ENCODE data around the gene AGO1. TPM values are rescaled to one million over a fixed set of nuclear protein-coding genes. Genes with fewer than 3 reads are reported as not detected.

The AGO1 gene
- total RNA-seq, 1 donor from 2014 or later: 35.1 TPM

- Histone ChIP-seq H2AFZ (ENCODE audit: low read depth, low read length) (no peak overlapping the region), H3K36me3 (ENCODE audit: insufficient read depth, low read length) (peaks cover 7% of the 10 kb centered on the region), H4K20me1 (ENCODE audit: insufficient read depth, low read length) (no peaks in the 10 kb centered on the region), H3K79me2 (ENCODE audit: insufficient read depth, low read length) (no peaks in the 10 kb centered on the region), H3K27me3 (ENCODE audit: insufficient read depth, low read length) (no peaks in the 10 kb centered on the region), H3K9me3 (ENCODE audit: insufficient read depth, low read depth, low read length) (no peaks in the 10 kb centered on the region), H3K27ac (ENCODE audit: low read depth, low read length) (no peak overlapping the region), H3K9ac (ENCODE audit: low read length) (no peak overlapping the region), H3K4me3 (ENCODE audit: insufficient read depth, low read depth, low read length) (no peak overlapping the region), H3K4me2 (ENCODE audit: low read length) (no peak overlapping the region), H3K4me1 (ENCODE audit: insufficient read depth, low read length) (no peaks in the 10 kb centered on the region)
- no peaks in the 10 kb centered on the region for H3K27me3 Mint-ChIP-seq (ENCODE audit: low read depth, unreplicated experiment)
- H3K4me3 Mint-ChIP-seq (ENCODE audit: unreplicated experiment): no peak overlapping the region
- no peaks in the 10 kb centered on the region for H3K4me1 Mint-ChIP-seq (ENCODE audit: low read depth, unreplicated experiment)
- no peak for TF ChIP-seq EZH2 (IDR thresholded peaks at IDR 0.05; ENCODE audit: insufficient read depth, low read length)
- no peaks in the 10 kb centered on the region for H3K9me3 Mint-ChIP-seq (ENCODE audit: unreplicated experiment)
- H3K27ac Mint-ChIP-seq (ENCODE audit: unreplicated experiment): no peak overlapping the region
- FAIRE-seq (no peak), DNase-seq (ENCODE audit: low read depth) (no peak)
- peaks cover 12% of the 10 kb centered on the region for H3K36me3 Mint-ChIP-seq (ENCODE audit: low read depth, unreplicated experiment)
Observed at GRCh38 chr1:35857830-35858229, 25.2 kb upstream of the AGO1 start.

- FAIRE-seq: no peak
Observed at GRCh38 chr1:35860696-35861095, 22.3 kb upstream of the AGO1 start.

GRCh38 chr1:35863136-35863535 is 19.9 kb upstream of the AGO1 start:
- no peak overlapping the region for H3K4me3 Mint-ChIP-seq (ENCODE audit: unreplicated experiment)
- FAIRE-seq (no peak), DNase-seq (ENCODE audit: low read depth) (no peak)
- Histone ChIP-seq H3K4me2 (ENCODE audit: low read length) (no peak overlapping the region), H3K27ac (ENCODE audit: low read depth, low read length) (no peak overlapping the region), H3K27me3 (ENCODE audit: insufficient read depth, low read length) (no peaks in the 10 kb centered on the region), H3K9ac (ENCODE audit: low read length) (no peak overlapping the region), H3K36me3 (ENCODE audit: insufficient read depth, low read length) (no peaks in the 10 kb centered on the region), H4K20me1 (ENCODE audit: insufficient read depth, low read length) (no peaks in the 10 kb centered on the region), H3K4me1 (ENCODE audit: insufficient read depth, low read length) (no peaks in the 10 kb centered on the region), H3K9me3 (ENCODE audit: insufficient read depth, low read depth, low read length) (no peaks in the 10 kb centered on the region), H2AFZ (ENCODE audit: low read depth, low read length) (no peak overlapping the region), H3K4me3 (ENCODE audit: insufficient read depth, low read depth, low read length) (no peak overlapping the region), H3K79me2 (ENCODE audit: insufficient read depth, low read length) (no peaks in the 10 kb centered on the region)
- H3K36me3 Mint-ChIP-seq (ENCODE audit: low read depth, unreplicated experiment): peaks cover 4% of the 10 kb centered on the region
- TF ChIP-seq EZH2 (IDR thresholded peaks at IDR 0.05; ENCODE audit: insufficient read depth, low read length) (no peak), CTCF (IDR thresholded peaks at IDR 0.05; ENCODE audit: insufficient read depth, low read depth, low read length) (no peak)
- H3K4me1 Mint-ChIP-seq (ENCODE audit: low read depth, unreplicated experiment): no peaks in the 10 kb centered on the region
- H3K27ac Mint-ChIP-seq (ENCODE audit: unreplicated experiment): no peak overlapping the region
- no peaks in the 10 kb centered on the region for H3K9me3 Mint-ChIP-seq (ENCODE audit: unreplicated experiment)
- H3K27me3 Mint-ChIP-seq (ENCODE audit: low read depth, unreplicated experiment): no peaks in the 10 kb centered on the region

More at GRCh38 chr1:35860696-35861095, 22.3 kb upstream of the AGO1 start:
- Mint-ChIP-seq H3K27me3 (ENCODE audit: low read depth, unreplicated experiment) (no peaks in the 10 kb centered on the region), H3K36me3 (ENCODE audit: low read depth, unreplicated experiment) (peaks cover 7% of the 10 kb centered on the region), H3K4me1 (ENCODE audit: low read depth, unreplicated experiment) (no peaks in the 10 kb centered on the region), H3K9me3 (ENCODE audit: unreplicated experiment) (no peaks in the 10 kb centered on the region), H3K4me3 (ENCODE audit: unreplicated experiment) (no peak overlapping the region), H3K27ac (ENCODE audit: unreplicated experiment) (no peak overlapping the region)
- Histone ChIP-seq H3K79me2 (ENCODE audit: insufficient read depth, low read length) (no peaks in the 10 kb centered on the region), H4K20me1 (ENCODE audit: insufficient read depth, low read length) (no peaks in the 10 kb centered on the region), H3K9ac (ENCODE audit: low read length) (no peak overlapping the region), H3K4me2 (ENCODE audit: low read length) (no peak overlapping the region), H3K9me3 (ENCODE audit: insufficient read depth, low read depth, low read length) (no peaks in the 10 kb centered on the region), H3K27ac (ENCODE audit: low read depth, low read length) (no peak overlapping the region), H2AFZ (ENCODE audit: low read depth, low read length) (no peak overlapping the region), H3K4me1 (ENCODE audit: insufficient read depth, low read length) (no peaks in the 10 kb centered on the region), H3K36me3 (ENCODE audit: insufficient read depth, low read length) (peaks cover 2% of the 10 kb centered on the region), H3K27me3 (ENCODE audit: insufficient read depth, low read length) (no peaks in the 10 kb centered on the region), H3K4me3 (ENCODE audit: insufficient read depth, low read depth, low read length) (no peak overlapping the region)
- DNase-seq (ENCODE audit: low read depth): no peak
- TF ChIP-seq CTCF (IDR thresholded peaks at IDR 0.05; ENCODE audit: insufficient read depth, low read depth, low read length) (no peak), EZH2 (IDR thresholded peaks at IDR 0.05; ENCODE audit: insufficient read depth, low read length) (no peak)
